ENCODE results near the gene PMEL.
"Not testable (repeated sequence)": the region's sequence is repeated elsewhere in the genome, so short reads cannot be mapped to it uniquely, and the experiment has no call there.

PMEL gene

GRCh38 chr12:55923648-55924047 is 42.2 kb downstream of the PMEL start:
- DNase-seq (ENCODE audit: low read depth in 2 of 2), result not testable (repeated sequence)

GRCh38 chr12:55922126-55922525 is 43.7 kb downstream of the PMEL start:
- DNase-seq (ENCODE audit: low read depth in 2 of 2), result no peak

- not testable (repeated sequence) for DNase-seq (ENCODE audit: low read depth in 2 of 2)
Observed at GRCh38 chr12:55919032-55919431, 46.8 kb downstream of the PMEL start.

- DNase-seq (ENCODE audit: low read depth in 2 of 2), result no peak
Observed at GRCh38 chr12:55915482-55915859, 50.4 kb downstream of the PMEL start.

GRCh38 chr12:55912908-55913307 is 52.9 kb downstream of the PMEL start:
- no peak for DNase-seq (ENCODE audit: low read depth in 2 of 2)

GRCh38 chr12:55909513-55909884 is 56.3 kb downstream of the PMEL start:
- no peak for DNase-seq (ENCODE audit: low read depth in 2 of 2)

- DNase-seq (ENCODE audit: low read depth in 2 of 2), result no peak
Observed at GRCh38 chr12:55908726-55909512, 56.9 kb downstream of the PMEL start.

GRCh38 chr12:55906056-55906455 is 59.8 kb downstream of the PMEL start:
- DNase-seq (ENCODE audit: low read depth in 2 of 2), result no peak

All from stimulated activated CD4-positive, alpha-beta T cell treated with anti-CD3 and anti-CD28 coated beads, Interleukin-1b, Interleukin-23, amount 100 ng/mL, for 4 hours (primary cell).